ENCODE measurements around the gene TNFAIP6.

Gene TNFAIP6

DNA sequence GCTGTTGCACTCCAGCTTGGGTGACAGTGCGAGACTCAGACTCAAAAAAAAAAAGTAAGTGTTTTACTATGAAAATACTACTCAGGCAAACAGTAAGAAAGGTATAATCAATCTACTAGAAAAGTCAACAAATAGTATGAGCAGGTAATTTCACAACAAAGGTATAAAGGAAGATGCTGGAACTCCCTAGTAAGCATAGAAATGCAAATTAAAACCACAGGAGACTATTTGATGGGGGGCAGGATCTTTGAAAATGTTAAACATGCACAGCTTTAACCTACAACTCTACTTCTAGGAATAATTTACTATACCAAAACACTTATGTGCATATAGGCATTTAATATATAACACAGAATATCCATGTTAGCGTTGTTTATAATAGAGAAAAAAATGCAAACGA is 24.3 kb upstream of the TNFAIP6 start:
- TF ChIP-seq EZH2 (optimal IDR thresholded peaks at IDR 0.05; ENCODE audit: low read depth, low read length) (no peak), EZH2phosphoT487 (IDR thresholded peaks at IDR 0.05; ENCODE audit: low read length) (no peak)
- TF ChIP-seq, protein P1, sequence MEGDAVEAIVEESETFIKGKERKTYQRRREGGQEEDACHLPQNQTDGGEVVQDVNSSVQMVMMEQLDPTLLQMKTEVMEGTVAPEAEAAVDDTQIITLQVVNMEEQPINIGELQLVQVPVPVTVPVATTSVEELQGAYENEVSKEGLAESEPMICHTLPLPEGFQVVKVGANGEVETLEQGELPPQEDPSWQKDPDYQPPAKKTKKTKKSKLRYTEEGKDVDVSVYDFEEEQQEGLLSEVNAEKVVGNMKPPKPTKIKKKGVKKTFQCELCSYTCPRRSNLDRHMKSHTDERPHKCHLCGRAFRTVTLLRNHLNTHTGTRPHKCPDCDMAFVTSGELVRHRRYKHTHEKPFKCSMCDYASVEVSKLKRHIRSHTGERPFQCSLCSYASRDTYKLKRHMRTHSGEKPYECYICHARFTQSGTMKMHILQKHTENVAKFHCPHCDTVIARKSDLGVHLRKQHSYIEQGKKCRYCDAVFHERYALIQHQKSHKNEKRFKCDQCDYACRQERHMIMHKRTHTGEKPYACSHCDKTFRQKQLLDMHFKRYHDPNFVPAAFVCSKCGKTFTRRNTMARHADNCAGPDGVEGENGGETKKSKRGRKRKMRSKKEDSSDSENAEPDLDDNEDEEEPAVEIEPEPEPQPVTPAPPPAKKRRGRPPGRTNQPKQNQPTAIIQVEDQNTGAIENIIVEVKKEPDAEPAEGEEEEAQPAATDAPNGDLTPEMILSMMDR (IDR thresholded peaks at IDR 0.05; ENCODE audit: low read length) = no peak
- Histone ChIP-seq H3K9me2 (replicated peaks; ENCODE audit: insufficient read depth, low read length) (no peaks in the 10 kb centered on the region), H3K27me3 (replicated peaks; ENCODE audit: insufficient read depth, low read length) (no peaks in the 10 kb centered on the region)

DNA sequence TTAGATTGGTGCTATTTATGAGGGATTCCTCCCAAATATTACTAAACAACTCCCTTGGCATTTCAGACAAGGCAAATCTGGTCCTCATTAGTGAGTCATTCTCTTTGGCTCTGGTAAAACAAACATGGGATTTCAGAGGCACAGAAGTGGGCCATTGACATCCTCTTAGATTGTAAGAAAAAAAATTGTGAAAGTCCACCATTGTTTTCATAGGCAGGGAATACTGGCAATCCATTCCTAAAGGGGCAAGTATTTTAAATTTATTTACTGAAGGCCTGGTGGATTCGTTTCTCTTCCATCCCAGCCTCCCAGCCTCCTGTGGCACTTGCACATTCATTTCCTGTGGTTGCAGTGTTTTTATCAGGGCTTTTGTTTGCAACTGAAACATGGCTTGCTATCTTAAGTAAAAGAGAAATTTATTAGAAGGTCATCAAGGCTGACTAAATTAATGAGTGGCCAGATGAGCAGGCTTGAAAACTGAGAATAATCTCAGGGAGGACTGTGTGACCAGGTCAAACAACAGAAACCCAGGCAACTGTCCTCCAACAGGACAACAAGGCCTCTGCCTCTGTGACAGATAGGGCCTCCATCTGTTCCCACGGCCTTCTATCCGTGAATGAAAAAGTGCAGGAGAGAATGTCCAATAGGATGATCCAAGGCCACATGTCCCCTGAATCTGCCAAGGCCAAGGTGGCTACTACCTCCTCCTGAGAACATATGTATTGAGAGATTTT is 23.1 kb upstream of the TNFAIP6 start:
- no peaks in the 10 kb centered on the region for H3K79me2 ChIP-seq (ENCODE audit: low read length)
- H3K4me1 ChIP-seq (ENCODE audit: low read length) = no peaks in the 10 kb centered on the region
- no peaks in the 10 kb centered on the region for H3K27me3 ChIP-seq (replicated peaks; ENCODE audit: insufficient read depth, low read length)
- no peak for TF ChIP-seq EZH2phosphoT487 (IDR thresholded peaks at IDR 0.05; ENCODE audit: low read length)
- TF ChIP-seq EZH2 (optimal IDR thresholded peaks at IDR 0.05; ENCODE audit: low read depth, low read length) = no peak
- H4K20me1 ChIP-seq (ENCODE audit: insufficient read depth, low read length) = no peaks in the 10 kb centered on the region
- H3K4me3 ChIP-seq (ENCODE audit: low read length) = no peak overlapping the region
- H3K9ac ChIP-seq (ENCODE audit: low read length) = no peak overlapping the region
- H2AFZ ChIP-seq (ENCODE audit: low read length) = no peak overlapping the region
- H3K27ac ChIP-seq (ENCODE audit: low read length) = no peak overlapping the region
- no peak overlapping the region for H3K4me2 ChIP-seq (ENCODE audit: low read depth, low read length)
- H3K9me3 ChIP-seq (replicated peaks; ENCODE audit: insufficient read depth, low read length) = no peaks in the 10 kb centered on the region
- no peak for DNase-seq
- no peaks in the 10 kb centered on the region for H3K36me3 ChIP-seq (replicated peaks; ENCODE audit: insufficient read depth, low read length)
- no peaks in the 10 kb centered on the region for H3K9me2 ChIP-seq (replicated peaks; ENCODE audit: insufficient read depth, low read length)
- no peaks in the 10 kb centered on the region for H3F3A ChIP-seq (ENCODE audit: insufficient read depth, low read length)

More for the DNA sequence above, 24.3 kb upstream of the TNFAIP6 start:
- Histone ChIP-seq H2AFZ (ENCODE audit: low read length) (no peak overlapping the region), H3F3A (ENCODE audit: insufficient read depth, low read length) (no peaks in the 10 kb centered on the region), H3K9me3 (replicated peaks; ENCODE audit: insufficient read depth, low read length) (no peaks in the 10 kb centered on the region), H3K36me3 (replicated peaks; ENCODE audit: insufficient read depth, low read length) (no peaks in the 10 kb centered on the region), H3K4me1 (ENCODE audit: low read length) (no peaks in the 10 kb centered on the region), H3K79me2 (ENCODE audit: low read length) (no peaks in the 10 kb centered on the region), H3K4me2 (ENCODE audit: low read depth, low read length) (no peak overlapping the region), H3K4me3 (ENCODE audit: low read length) (no peak overlapping the region), H4K20me1 (ENCODE audit: insufficient read depth, low read length) (no peaks in the 10 kb centered on the region), H3K9ac (ENCODE audit: low read length) (no peak overlapping the region), H3K27ac (ENCODE audit: low read length) (no peak overlapping the region)
- no peak for DNase-seq

DNA sequence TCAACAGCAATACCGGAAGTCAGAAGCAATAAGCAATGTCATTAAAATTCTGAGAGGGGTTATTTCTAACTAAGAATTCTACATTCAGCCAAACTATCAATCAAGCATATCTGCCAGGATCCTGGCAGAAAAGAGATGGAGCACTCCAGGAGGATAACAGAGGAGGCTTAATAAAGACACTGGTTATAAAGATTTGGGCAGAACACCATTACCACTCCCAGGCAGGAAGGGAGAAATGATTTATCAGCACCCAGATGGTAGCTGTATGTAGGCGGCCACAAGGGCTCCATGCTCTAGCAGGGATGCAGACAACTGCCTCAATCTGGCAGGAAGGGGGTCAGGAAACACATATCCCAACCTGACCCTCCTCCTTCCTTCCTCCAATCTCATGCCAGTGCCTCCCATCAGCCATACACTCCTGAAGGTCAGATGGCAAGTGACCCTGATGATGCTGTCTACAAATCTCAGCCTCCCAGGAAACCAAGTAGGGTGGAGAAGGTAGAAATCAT is 20.5 kb upstream of the TNFAIP6 start:
- H3K9ac ChIP-seq (ENCODE audit: low read length) = no peak overlapping the region
- no peak for DNase-seq
- H3K4me2 ChIP-seq (ENCODE audit: low read depth, low read length) = no peak overlapping the region
- H3K4me3 ChIP-seq (ENCODE audit: low read length) = no peak overlapping the region
- H2AFZ ChIP-seq (ENCODE audit: low read length) = no peak overlapping the region
- H3K4me1 ChIP-seq (ENCODE audit: low read length) = no peaks in the 10 kb centered on the region
- H3K27ac ChIP-seq (ENCODE audit: low read length) = no peak overlapping the region
- H3K79me2 ChIP-seq (ENCODE audit: low read length) = no peaks in the 10 kb centered on the region
- no peaks in the 10 kb centered on the region for H3F3A ChIP-seq (ENCODE audit: insufficient read depth, low read length)
- H3K9me3 ChIP-seq (replicated peaks; ENCODE audit: insufficient read depth, low read length) = no peaks in the 10 kb centered on the region
- H3K27me3 ChIP-seq (replicated peaks; ENCODE audit: insufficient read depth, low read length) = no peaks in the 10 kb centered on the region
- TF ChIP-seq, protein P1 (IDR thresholded peaks at IDR 0.05; ENCODE audit: low read length) = no peak
- TF ChIP-seq EZH2 (optimal IDR thresholded peaks at IDR 0.05; ENCODE audit: low read depth, low read length) = no peak
- H3K9me2 ChIP-seq (replicated peaks; ENCODE audit: insufficient read depth, low read length) = no peaks in the 10 kb centered on the region
- H4K20me1 ChIP-seq (ENCODE audit: insufficient read depth, low read length) = no peaks in the 10 kb centered on the region
- H3K36me3 ChIP-seq (replicated peaks; ENCODE audit: insufficient read depth, low read length) = no peaks in the 10 kb centered on the region

DNA sequence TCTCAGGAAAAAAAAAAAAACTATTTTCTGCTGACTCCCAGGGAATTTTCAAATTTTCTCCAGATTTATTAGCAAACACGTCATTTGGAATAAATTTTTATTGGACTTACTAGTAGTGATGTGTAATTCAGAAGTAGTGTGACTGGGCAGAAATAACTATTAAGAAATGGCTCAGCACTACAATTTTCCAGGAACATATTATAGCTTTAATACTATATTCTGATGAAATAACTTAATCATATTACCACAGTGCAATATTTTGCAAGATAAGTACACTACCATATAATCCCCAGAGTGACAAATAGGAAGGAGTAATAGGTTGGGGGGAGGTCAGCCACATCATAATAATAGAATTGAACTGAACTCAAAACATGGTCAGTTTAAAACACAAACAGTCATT is 19.7 kb upstream of the TNFAIP6 start:
- no peaks in the 10 kb centered on the region for H4K20me1 ChIP-seq (ENCODE audit: insufficient read depth, low read length)
- no peak overlapping the region for H3K9ac ChIP-seq (ENCODE audit: low read length)

More for the DNA sequence above, 19.7 kb upstream of the TNFAIP6 start:
- Histone ChIP-seq H3K4me1 (ENCODE audit: low read length) (no peaks in the 10 kb centered on the region), H3K4me3 (ENCODE audit: low read length) (no peak overlapping the region), H3K4me2 (ENCODE audit: low read depth, low read length) (no peak overlapping the region), H3K27ac (ENCODE audit: low read length) (no peak overlapping the region), H3K79me2 (ENCODE audit: low read length) (no peaks in the 10 kb centered on the region), H3K27me3 (replicated peaks; ENCODE audit: insufficient read depth, low read length) (no peaks in the 10 kb centered on the region), H3K9me3 (replicated peaks; ENCODE audit: insufficient read depth, low read length) (no peaks in the 10 kb centered on the region), H2AFZ (ENCODE audit: low read length) (no peak overlapping the region), H3K9me2 (replicated peaks; ENCODE audit: insufficient read depth, low read length) (no peaks in the 10 kb centered on the region), H3K36me3 (replicated peaks; ENCODE audit: insufficient read depth, low read length) (no peaks in the 10 kb centered on the region), H3F3A (ENCODE audit: insufficient read depth, low read length) (no peaks in the 10 kb centered on the region)
- DNase-seq = no peak
- TF ChIP-seq, protein P1 (IDR thresholded peaks at IDR 0.05; ENCODE audit: low read length) = no peak
- TF ChIP-seq EZH2phosphoT487 (IDR thresholded peaks at IDR 0.05; ENCODE audit: low read length) (no peak), EZH2 (optimal IDR thresholded peaks at IDR 0.05; ENCODE audit: low read depth, low read length) (no peak)

All from MM.1S (cell line).